Stimulated activated CD8-positive, alpha-beta memory T cell treated with anti-CD3 and anti-CD28 coated beads, Interleukin-2, amount 100 ng/mL, for 48 hours (primary cell): ENCODE measurements around the gene GRHL3.

Experiments
- DNase-seq, 2 donors: peaks; one replicate each; pipeline ENCODE4 v3.0.0-alpha.2; 2020; ENCODE audit warnings: low read depth in 2 of 2

The GRHL3 gene

DNA sequence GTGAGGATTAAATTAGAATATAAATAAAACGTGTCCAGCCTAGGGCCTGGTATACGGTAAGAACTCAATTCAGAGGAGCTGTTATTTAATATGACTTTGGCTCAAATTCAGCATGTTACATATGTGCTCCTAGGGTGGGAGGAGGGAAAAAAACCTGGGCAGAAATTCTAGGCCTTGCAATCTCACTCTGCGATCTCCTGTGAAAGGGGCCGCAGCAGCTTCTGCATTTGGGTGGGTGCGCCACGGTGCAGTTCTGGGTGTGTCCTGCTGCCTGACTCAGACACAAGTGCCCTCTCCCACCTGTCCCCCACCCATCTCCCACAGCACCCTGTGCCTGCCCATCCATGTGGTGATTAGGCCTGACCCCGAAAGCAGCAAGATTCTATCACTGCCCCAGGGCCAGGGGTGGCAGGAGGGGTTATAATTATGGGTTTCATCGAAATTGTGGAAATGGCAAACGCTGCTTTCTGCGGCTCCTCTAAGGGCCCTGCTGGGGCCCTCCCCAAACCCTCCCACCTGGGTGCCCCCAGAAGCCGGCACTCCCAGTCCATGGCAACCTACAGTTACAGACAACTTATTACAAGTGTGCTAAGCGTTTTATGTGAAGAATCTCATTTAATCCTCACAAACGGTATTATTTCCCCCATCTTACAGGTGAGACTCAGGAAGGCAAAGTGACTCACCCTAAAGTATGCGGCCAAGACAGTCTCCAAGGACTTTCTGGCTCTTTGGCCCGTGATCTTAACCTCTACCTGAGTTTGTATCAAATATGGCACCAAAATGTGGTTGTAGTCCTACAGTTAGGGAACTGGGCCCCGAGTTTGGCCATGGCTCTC, 25.5 kb upstream of the GRHL3 start:
- DNase-seq = no peak

DNA sequence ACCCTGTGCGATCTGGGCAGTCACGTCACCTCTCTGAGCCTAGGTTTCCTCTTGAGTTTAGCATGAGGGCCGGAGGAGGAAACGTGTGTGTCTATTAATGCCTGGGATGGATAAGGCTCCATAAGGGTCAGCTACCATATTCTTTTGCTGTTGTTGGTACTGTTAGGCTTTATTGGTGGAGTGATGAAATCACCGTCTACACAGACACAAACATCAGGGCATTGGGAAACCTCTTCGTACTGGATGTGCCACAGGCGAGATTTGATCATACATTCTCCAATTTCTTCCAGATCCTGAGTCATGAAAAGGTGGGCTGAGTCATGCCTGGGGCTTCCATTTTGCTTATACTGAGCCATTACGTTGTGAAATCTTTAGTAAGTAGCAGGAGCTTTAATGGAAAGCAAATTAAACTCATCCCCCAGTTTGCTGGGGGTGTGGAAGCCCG, 24.9 kb upstream of the GRHL3 start:
- no peak for DNase-seq

DNA sequence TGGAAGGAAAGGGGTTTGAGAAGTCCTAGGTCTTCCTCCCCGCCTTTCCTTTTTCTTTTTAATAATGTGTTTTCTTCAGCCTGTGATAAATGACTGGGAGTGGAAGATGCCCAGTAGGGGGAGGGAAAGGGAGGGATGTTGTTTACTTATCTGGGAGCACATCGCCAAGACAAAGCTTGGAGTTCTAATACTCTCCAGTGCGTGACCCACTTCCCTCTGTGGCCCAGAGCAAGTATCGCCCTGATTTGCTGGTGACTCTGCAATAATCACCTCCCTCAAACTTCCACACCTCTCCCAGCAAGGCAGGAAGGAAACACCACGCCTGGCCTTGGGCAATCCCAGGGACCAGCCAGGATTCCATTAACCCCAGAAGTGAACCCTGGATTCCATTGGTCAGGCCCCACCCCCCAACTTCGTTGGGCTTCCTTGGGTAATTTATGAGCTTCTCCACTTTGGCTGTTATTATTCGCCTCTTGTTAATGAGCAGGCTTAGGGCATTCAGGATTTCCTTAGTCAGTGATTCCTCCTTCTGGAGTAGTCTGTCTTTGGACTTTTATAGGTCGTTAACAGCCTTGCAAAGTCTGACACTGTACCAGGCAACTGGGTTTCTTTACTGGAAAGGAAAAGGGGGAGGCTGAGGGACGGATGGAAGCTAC, 24.3 kb upstream of the GRHL3 start:
- DNase-seq = no peak

DNA sequence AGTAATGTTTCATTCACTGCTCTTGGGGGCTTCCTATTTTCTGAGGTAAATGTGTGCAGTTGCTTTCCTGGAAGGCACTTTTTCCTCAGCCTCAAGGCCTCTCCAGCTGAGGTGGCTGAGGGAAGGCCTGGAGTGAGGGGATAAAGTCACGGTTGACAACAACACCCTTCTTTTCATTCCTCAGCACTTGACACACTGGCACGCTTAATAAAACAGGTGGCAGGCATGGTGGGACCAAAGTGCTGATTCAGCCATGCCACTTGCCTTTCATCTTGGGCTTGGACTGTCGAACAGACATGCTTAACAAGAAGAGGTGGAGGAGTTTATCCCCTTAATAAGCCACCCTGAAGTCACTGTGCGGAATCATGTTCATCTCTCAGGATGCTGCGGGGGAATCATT, 23.6 kb upstream of the GRHL3 start:
- DNase-seq = no peak

DNA sequence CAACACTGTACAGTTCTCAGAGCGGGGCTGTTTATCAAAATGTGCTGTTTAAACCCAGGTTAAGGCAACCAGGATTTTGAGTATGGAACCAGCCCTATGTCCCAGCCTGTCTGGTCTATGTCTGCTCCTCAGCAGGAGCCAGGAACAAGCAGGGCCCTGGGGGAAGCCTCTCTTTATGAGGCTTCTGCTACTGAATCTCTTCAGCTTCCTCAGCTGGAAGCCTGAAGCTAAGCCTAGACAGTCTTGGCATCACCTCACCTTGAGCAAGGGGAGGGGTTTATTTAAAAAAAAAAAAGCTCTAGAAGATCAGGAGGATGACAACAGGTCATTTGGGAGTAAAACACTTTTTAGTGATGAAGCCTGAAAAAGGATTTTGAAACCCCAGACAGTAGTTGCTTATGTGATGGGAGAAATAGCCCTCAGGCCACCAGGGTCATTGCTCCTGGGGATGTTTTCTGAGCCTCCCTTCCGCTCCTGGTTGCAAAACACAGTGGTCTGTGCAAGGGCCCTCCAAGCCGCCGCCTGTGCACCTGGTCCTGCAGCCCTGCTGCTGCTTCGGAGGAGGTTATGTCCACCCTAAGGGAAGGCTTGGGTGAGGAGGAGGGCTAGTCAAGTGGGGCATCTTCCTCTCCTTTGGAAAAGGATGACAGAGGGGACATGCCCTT, 21.8 kb upstream of the GRHL3 start:
- no peak for DNase-seq

DNA sequence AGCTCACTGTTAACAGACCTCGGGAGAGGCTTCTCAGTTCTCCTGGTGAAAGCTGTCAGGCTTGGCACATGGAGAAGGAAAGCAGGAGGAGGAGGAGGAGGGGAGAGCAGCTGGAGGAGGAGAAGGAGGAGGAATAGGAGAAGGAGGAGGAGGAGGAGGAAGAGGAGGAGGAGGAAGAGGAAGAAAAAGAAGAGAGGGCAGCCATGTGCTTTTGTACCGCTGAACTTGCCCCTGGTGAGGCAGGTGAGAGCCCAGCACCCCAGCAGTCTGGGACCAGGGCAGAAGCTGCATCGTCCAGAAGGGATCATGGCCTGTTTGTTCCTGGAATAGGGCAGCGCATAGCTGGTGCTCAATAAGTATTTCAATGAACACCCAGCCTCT, 21.3 kb upstream of the GRHL3 start:
- no peak for DNase-seq

DNA sequence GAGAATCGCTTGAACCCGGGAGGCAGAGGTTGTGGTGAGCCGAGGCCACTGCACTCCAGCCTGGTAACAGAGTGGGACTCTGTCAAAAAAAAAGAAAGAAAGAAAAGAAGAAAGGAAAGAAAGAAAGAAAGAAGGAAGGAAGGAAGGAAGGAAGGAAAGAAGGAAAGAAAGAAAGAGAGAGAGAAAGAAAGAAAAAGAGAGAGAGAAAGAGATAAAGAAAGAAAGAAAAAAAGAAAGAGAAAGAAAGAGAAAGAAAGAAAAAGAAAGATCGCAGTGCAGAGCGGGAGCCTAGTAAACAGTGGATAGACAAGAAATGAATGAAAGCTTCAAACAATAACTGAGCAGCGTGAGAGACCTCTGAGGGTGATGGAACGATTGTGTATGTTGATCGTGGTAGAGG, 20.6 kb upstream of the GRHL3 start:
- no peak for DNase-seq

DNA sequence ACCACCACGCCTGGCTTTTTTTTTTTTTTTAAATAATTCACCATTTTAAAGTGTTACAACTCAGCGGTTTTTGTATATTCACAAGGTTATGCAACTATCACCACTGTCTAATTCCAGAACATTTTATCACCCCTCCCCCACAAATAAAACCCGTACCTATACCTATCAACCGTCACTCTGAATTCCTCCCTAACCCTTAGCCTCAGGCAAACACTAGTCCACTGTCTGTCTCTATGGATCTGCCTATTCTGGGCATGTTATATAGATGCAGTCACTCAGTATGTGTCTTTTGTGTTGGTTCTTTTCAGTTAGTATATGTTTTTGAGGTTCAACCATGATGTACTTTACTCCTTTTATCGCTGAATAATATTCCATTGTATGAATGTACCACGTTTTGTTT, 19.3 kb upstream of the GRHL3 start:
- DNase-seq = no peak

DNA sequence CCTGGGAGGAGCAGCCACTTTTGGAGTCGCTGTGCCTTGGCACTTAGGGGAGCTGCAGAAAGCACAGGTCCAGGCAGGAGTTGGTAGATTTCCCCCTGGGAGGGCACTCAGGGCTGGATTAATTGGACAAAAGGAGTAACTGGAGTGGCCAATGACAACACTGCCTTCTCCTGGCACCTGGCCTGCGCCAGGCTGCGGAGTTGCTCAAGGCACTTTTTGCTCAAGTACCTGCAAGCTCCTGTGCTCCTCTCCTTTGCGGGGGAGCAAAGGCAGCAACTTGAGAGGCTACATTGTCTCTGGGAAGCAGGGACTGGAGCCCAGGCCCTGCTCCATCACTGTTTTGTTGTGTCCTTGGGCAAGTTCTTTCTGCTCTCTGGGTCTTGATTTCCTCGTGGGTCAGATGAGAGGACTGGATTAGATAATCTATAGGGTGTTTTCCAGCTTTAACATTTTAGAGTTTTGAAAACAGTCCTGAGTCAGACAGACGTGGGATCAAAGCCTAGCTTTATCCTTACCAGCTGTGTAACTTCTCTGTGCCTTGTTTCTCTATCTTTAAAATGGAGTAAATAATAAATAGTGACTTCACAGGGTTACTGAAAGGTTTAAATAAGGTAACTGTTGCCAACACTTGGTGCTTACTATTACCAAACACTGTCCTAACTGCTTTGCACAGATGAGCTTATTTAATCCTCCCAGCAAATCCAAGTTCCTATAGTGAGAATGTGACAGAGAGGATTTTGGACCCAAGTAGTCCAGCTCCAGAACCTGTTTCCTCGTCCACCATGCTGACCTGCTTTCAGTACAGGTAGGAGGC, 18.0 kb upstream of the GRHL3 start:
- DNase-seq = no peak

DNA sequence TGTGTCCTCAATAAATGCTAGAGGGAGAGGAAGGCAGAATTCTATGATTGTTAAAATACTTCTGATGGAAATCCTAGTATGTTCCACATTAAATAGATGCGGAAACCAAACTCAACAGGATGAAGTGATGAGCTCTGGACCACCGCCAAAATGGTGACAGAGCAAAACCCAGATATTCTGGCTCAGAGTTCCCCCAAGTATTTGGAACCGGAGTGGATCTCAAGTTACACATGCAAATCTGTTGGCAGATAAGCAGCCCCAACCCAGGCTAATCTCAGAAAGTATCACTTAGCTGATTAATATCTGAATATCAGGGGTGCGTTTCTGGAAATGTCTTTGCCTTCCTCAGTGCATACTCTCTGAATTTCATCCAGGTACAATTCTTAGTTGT, 17.4 kb upstream of the GRHL3 start:
- no peak for DNase-seq

DNA sequence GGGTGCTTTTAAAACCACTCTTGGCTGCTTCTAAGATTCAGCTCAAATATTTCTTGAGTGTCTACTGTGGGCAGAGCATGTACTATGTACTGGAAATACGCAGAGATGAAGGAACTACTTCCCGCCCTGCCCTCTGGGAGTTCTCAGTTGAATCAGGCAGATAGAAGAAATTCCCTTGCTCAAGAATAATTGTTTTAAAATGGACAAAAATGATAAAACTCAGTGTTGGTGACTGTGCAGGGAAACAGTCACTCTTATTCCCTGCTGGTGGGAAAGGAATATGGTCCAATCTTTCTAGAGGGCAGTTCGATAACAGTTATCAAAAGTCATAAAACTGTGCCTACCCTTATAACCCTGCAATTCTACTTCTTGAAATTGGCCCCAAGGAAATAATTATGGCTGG, 16.9 kb upstream of the GRHL3 start:
- DNase-seq = no peak

DNA sequence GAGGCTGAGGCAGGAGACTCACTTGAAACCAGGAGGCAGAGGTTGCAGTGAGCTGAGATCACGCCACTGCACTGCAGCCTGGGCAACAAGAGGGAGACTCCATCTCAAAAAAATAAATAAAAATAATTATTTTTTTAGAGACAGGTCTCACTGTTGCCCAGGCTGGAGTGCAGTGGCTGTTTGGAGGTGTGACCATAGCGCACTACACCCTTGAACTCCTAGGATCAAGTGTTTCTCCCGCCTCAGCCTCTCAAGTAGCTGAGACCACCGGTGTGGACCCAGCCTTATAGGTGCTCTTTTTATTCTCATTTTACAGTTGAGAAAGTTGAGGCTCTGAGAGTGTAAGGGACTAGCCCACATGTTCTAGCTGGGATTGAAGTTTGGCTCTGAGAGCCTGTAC, 15.6 kb upstream of the GRHL3 start:
- DNase-seq = no peak

DNA sequence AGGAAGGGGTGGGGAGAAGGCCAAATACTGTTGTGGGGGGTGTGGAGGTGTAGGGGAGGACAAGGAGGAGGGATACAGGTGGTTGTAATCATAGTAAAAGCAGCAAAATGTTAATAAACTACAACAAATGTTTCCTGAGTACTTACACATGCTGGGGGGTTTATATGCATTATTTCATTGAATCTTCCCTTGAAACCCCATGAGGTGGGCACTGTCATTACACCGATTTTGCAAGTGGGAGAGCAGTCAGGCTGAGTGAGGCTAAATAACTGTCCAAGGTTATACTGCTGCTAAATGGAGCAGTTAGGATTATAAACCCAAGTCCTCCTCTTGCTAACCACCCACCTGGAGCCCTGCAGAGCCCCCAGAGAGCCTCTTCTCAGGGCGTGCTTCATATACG, 14.4 kb upstream of the GRHL3 start:
- DNase-seq = no peak

DNA sequence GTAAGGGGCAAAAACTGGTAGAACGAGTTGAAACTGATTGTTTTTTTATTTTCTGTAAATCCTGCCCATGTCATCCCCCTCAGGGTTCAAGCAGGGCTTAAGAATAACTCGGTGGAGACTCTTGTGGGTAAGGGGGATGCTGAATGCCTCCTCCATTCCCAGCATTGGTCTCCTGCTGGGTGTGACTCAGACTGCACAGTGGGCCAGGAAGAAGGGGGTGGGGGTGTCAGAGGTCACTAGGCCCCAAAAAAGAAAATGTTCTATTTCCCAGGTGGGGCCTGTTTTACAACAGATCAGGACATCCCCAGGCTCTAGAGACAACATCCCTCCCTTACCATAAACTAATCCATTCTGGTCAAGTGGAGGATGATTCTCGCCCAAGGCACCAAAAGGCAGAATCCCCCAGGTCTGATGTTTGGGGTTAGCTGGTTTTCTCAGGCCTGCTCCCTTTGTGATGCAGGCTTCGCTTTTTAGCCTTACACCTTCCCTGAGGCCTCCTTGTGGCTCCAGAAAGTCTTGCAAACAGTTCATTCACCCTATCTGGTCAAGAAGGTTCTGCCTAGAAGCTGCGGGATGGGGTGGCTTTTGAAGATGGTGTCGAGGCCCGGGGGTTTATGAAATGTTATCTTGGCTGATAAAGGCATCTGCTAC, 10.7 kb upstream of the GRHL3 start:
- DNase-seq = no peak

DNA sequence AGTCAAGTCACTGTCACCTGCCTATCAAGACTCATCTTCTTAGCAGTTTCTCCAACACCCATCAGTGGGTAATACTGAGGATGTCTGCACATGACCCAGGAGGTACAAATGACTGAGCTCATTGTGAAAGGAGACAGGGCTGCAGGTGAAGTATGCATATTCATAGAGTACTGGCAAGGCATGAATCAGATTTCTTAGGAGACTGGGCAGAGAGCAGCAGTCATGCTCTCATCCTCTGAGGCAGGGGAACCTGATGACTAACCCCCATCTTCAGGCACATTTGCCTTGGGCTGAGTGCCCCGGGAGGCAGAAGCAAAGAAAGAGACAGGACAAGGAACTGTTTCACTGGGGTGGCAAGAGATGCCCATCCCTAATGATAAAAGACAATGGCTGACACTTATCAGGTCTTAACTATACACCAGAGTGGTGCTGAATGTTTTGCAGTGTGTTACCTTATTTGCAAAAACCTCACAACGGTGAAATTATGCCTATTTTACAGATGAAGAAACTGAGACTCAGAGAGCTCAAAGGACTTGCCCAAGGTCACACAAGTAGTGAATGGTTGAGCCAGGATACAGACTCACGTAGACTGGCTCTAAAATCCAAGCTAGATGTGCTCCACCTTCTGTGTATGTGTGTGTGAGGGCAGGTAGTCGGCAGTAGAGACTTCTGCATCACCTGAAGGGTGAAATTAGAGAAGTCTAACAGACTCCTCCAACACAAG, 9.2 kb upstream of the GRHL3 start:
- peak in 1 of 2 donors; percentile 16 for DNase-seq

DNA sequence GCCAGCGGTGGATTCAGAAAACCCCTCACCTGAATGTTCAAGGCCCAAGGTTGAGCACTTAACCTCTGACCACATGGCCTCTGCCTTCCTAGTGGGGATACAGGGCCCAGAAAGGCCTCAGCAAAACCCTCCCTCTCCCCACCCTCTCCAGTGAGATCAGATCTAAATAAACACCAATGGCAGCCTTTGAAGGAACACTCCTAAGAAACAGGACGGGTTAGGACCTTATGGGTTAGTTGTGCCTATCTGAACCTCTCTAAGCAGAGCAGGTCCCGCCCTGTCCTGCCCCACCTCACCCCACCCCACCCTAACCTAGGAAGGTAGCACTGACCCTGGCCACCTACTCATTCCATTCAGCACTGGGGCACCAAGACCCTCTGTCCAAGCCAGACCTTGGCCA, 7.9 kb upstream of the GRHL3 start:
- DNase-seq = no peak

DNA sequence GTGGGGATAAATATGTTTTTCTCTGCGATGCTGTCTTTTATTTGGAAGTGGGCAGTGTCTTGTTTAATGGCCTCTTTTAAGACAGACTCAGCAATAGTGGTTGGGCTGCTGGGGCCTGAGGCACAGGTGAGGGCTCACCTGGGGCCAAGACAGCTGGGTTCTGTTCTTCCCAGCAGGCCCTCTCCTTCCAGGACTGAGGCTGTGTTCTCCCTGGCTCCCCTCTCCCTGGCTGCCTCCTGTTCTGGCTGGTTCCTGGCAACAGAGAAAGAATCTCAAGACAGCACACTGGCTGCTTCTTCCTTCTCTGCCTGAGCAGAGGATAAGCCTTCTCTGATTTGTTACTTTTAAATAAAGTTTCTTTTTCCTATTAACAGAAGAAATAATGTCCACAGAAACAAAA, 7.4 kb upstream of the GRHL3 start:
- no peak for DNase-seq

DNA sequence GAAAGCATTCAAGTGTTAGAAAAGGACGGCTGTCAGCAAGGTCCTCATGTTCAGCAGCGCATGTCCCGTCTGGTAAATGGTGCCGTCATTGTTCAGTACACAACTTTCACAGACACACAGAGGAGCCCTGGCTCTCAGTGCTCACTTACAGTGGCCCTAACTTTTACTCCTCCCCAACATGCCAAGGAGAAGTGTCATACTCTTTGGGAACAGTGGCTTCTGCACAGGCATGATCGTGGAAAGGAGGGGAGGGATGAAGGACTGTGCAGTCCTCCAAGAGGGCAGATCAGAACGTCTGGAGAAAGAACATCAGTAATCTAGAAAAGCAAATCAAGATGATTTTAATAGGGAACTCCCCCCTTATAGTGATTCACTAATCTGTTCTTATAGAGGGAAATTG, 3.8 kb upstream of the GRHL3 start:
- no peak for DNase-seq

DNA sequence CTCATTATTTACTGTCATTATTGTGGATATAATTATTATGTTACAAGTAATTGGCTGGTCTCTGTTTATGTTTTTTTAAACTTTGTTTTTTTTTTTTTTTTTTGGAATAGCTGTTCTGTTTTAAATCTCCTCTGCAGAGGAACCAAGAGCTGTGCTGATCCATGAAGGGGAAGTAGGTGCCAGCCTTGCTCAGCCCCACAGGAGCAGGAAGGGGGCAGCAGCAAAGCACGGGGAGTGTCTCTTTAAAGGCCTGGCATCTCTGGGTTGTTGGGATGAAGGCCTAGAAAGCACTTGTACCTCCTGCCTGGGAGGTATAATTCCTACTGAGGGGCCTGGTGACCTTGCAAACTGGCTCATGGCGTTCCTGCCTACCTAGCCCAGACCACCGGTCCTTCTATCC, 2.5 kb upstream of the GRHL3 start:
- no peak for DNase-seq

DNA sequence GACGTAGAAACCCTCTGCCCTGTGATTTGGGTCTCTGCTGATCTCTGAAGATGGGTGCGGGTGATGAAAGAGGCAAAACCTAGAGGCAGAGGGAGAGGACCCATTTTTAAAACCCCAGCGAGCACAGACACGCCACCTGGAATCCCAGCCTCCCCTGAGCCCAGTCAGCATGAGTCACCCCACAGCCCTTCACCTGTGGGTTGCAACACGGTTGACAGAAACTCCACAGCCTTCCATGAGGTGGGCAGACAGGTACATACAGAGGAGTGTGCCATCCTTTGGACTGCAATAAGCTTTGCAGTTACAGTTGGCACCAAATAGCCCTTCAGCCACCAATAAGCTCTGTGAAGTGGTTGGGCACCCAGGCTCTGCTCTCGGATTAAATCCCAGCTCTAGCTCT, 2.1 kb upstream of the GRHL3 start:
- DNase-seq = no peak
